Naive thymus-derived CD4-positive, alpha-beta T cell (primary cell): ENCODE measurements around the gene WWTR1. TPM values are rescaled to one million over a fixed set of nuclear protein-coding genes. Genes with fewer than 3 reads are reported as not detected.
A peak's percentile ranks its signal among the peaks of the same experiment; 100 is the strongest.

Experiments
- ATAC-seq: fragments of 150-1000 bp; cut with Tn5 transposase; 2 replicates; pipeline ENCODE4 v1.10.0; 2021; ENCODE audit warnings: mild to moderate bottlenecking, moderate library complexity
- CTCF ChIA-PET: fragments of 350-600 bp; sonication (Branson Sonifier 250); formaldehyde crosslinking; loops from one replicate; lab custom pipeline; 2021; ENCODE audit warnings: antibody characterized with exemption; lab: Charles Lee
- POLR2A ChIA-PET: fragments of 350-600 bp; sonication (Branson Sonifier 250); formaldehyde crosslinking; loops from one replicate; lab custom pipeline; 2021; ENCODE audit warnings: antibody characterized with exemption, inconsistent platforms; lab: Charles Lee
- DNase-seq, 9 donors: peaks; one replicate each; pipeline versions ENCODE4 v3.0.0 to v3.0.0-alpha.2; 2020 to 2022; ENCODE audit warnings: mixed read lengths in 1 of 9
- H3K27ac ChIP-seq: one replicate; pipeline ENCODE4 v1.7.0; 2013; ENCODE audit warnings: mild to moderate bottlenecking, low read depth, low read length, moderate library complexity
- H3K27me3 ChIP-seq, 2 donors: one replicate each; pipeline ENCODE4 v1.7.0; 2013; ENCODE audit warnings: low read length in 2 of 2, mild to moderate bottlenecking in 2 of 2, moderate library complexity in 2 of 2; ENCODE audit not compliant: control insufficient read depth in 2 of 2, insufficient read depth in 2 of 2
- H3K36me3 ChIP-seq, 3 experiments: 1 replicate in 2 of 3; 2 replicates in 1 of 3; pipeline ENCODE4 v1.7.0; 2013; ENCODE audit warnings: low read length in 3 of 3, mild to moderate bottlenecking in 3 of 3, moderate library complexity in 1 of 3; ENCODE audit not compliant: insufficient read depth in 3 of 3, control insufficient read depth in 2 of 3
- H3K4me1 ChIP-seq, 2 donors: one replicate each; pipeline ENCODE4 v1.7.0; 2013; ENCODE audit warnings: low read length in 2 of 2, mild to moderate bottlenecking in 2 of 2, moderate library complexity in 1 of 2; ENCODE audit not compliant: control insufficient read depth in 2 of 2, insufficient read depth in 2 of 2
- H3K4me3 ChIP-seq: 2 replicates; pipeline ENCODE4 v1.7.0; 2013; ENCODE audit warnings: mild to moderate bottlenecking, low read length
- H3K9me3 ChIP-seq, 3 experiments: 1 replicate in 2 of 3; 2 replicates in 1 of 3; pipeline ENCODE4 v1.7.0; 2013; ENCODE audit warnings: low read length in 3 of 3; ENCODE audit not compliant: control insufficient read depth in 2 of 3
- H3K27ac Mint-ChIP-seq, 9 donors: one replicate each; pipeline ENCODE4 v1.8.0; 2020 to 2022; ENCODE audit warnings: mixed read lengths in 9 of 9, mild to moderate bottlenecking in 8 of 9, moderate library complexity in 5 of 9, inconsistent platforms in 2 of 9
- H3K27me3 Mint-ChIP-seq, 5 donors: one replicate each; pipeline ENCODE4 v1.8.0; 2021 to 2022; ENCODE audit warnings: mixed read lengths in 5 of 5, mild to moderate bottlenecking in 1 of 5
- H3K36me3 Mint-ChIP-seq, 5 donors: one replicate each; pipeline ENCODE4 v1.8.0; 2020 to 2022; ENCODE audit warnings: mixed read lengths in 5 of 5, mild to moderate bottlenecking in 3 of 5, inconsistent platforms in 1 of 5
- H3K4me1 Mint-ChIP-seq, 7 donors: one replicate each; pipeline ENCODE4 v1.8.0; 2020 to 2022; ENCODE audit warnings: mixed read lengths in 7 of 7, mild to moderate bottlenecking in 3 of 7, inconsistent platforms in 1 of 7
- H3K4me3 Mint-ChIP-seq, 10 donors: one replicate each; pipeline ENCODE4 v1.8.0; 2020 to 2022; ENCODE audit warnings: mild to moderate bottlenecking in 10 of 10, mixed read lengths in 10 of 10, moderate library complexity in 6 of 10, inconsistent platforms in 2 of 10
- H3K9me3 Mint-ChIP-seq, 11 donors: one replicate each; pipeline ENCODE4 v1.8.0; 2020 to 2022; ENCODE audit warnings: mixed read lengths in 11 of 11, mild to moderate bottlenecking in 4 of 11, inconsistent platforms in 1 of 11, moderate library complexity in 1 of 11
- intact Hi-C, 2 donors: fragments of 100-400 bp; cut with micrococcal nuclease; formaldehyde crosslinking; loops; one replicate each; pipeline ENCODE4 v1.15.1; 2023
- polyA plus RNA-seq, 2 donors: library from polyadenylated mRNA; unstranded; fragments of 300-500 nt; fragmentation: Illumina TruSeq; gene quantifications; one replicate each; pipeline ENCODE4 v1.2.3, GENCODE V29; 2021
- total RNA-seq, 6 experiments: library from RNA in 5 of 6; stranded (reverse) in 5 of 6; gene quantifications; 1 replicate in 5 of 6; 2 replicates in 1 of 6; pipeline ENCODE4 v1.2.3 and lab custom pipeline; 2021 to 2026

WWTR1 gene
- total and polyA plus RNA-seq, 7 experiments from 2014 or later = 0.17 to 0.56 (median 0.31) TPM; not detected in 1

GRCh38 chr3:149701206-149701976, 43.6 kb upstream of the WWTR1 start:
- H3K27me3 Mint-ChIP-seq = peaks cover 0 to 2% (median 0%) of the 10 kb centered on the region in 5 donors
- Histone ChIP-seq H3K4me1 (peaks cover 0 to 3% of the 10 kb centered on the region in 2 donors), H3K4me3 (no peak overlapping the region), H3K27ac (no peak overlapping the region), H3K27me3 (no peaks in the 10 kb centered on the region), H3K9me3 (peaks cover 0 to 8% (median 0%) of the 10 kb centered on the region in 3 experiments), H3K36me3 (no peaks in the 10 kb centered on the region)
- POLR2A ChIA-PET = no interaction called here
- DNase-seq (no peak), ATAC-seq (peak; percentile 31)
- CTCF ChIA-PET = no interaction called here
- peaks cover 0 to 10% (median 5%) of the 10 kb centered on the region in 5 donors for H3K36me3 Mint-ChIP-seq
- peaks cover 0 to 22% (median 0%) of the 10 kb centered on the region in 7 donors for H3K4me1 Mint-ChIP-seq
- peaks cover 4 to 32% (median 19%) of the 10 kb centered on the region in 11 donors for H3K9me3 Mint-ChIP-seq
- peak overlapping the region in 1 of 10 donors; percentile 59 for H3K4me3 Mint-ChIP-seq
- peak overlapping the region in 1 of 9 donors; percentile 69 for H3K27ac Mint-ChIP-seq
- intact Hi-C loops = loop anchor here in 1 of 2 donors (5.0 kb wide), 1 partner anchor 44 kb away; the partner anchor contains the start of gene WWTR1

DNA sequence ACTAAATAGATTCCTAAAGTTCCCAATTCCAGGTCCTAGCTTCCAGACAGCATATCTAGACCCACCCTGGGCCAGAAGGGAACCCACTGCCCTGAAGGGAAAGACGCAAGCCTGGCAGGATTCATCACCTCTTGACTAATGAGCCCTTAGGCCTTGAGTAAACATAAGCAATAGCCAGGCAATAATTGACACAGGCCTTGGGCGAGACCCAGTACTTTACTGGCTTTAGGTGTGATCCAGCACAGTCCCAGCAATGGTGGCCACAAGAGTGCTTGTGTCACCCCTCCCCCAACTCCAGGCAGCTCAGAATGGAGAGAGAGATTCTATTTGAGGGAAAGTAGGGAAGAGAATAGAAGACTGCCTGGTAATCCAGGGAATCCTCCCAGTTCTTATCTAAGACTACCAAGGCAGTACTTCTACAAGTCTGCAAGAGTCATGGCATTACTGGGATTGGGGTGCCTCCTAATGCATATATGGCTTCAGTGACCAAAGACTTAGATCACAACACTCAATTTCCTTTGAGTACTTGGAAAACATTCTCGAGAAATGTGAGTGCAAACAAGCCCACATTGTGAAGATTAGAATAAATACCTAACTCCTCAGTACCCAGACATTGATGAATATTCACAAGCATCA, 30.4 kb upstream of the WWTR1 start:
- Histone ChIP-seq H3K4me1 (no peaks in the 10 kb centered on the region), H3K36me3 (no peaks in the 10 kb centered on the region), H3K27me3 (no peaks in the 10 kb centered on the region), H3K4me3 (no peak overlapping the region), H3K9me3 (no peaks in the 10 kb centered on the region), H3K27ac (no peak overlapping the region)
- Mint-ChIP-seq H3K36me3 (peaks cover 0 to 4% (median 3%) of the 10 kb centered on the region in 5 donors), H3K9me3 (peaks cover 0 to 27% (median 9%) of the 10 kb centered on the region in 11 donors), H3K4me1 (no peaks in the 10 kb centered on the region), H3K27ac (no peak overlapping the region), H3K27me3 (peaks cover 7 to 34% (median 25%) of the 10 kb centered on the region in 5 donors), H3K4me3 (no peak overlapping the region)
- ChIA-PET CTCF (no interaction called here), POLR2A (no interaction called here)
- intact Hi-C loops = no loop called here
- DNase-seq (no peak), ATAC-seq (no peak)

- CTCF ChIA-PET = no interaction called here
- Histone ChIP-seq H3K27me3 (no peaks in the 10 kb centered on the region), H3K36me3 (no peaks in the 10 kb centered on the region), H3K9me3 (no peaks in the 10 kb centered on the region), H3K4me1 (no peaks in the 10 kb centered on the region), H3K4me3 (no peak overlapping the region), H3K27ac (no peak overlapping the region)
- Mint-ChIP-seq H3K4me3 (no peak overlapping the region), H3K27me3 (peaks cover 13 to 36% (median 26%) of the 10 kb centered on the region in 5 donors), H3K27ac (no peak overlapping the region), H3K4me1 (no peaks in the 10 kb centered on the region), H3K36me3 (peaks cover 0 to 4% (median 3%) of the 10 kb centered on the region in 5 donors), H3K9me3 (peaks cover 0 to 24% (median 9%) of the 10 kb centered on the region in 11 donors)
- intact Hi-C loops = no loop called here
- DNase-seq (no peak), ATAC-seq (no peak)
- POLR2A ChIA-PET = no interaction called here
These were observed 29.2 kb upstream of the WWTR1 start for GRCh38 chr3:149686996-149687395.

DNA sequence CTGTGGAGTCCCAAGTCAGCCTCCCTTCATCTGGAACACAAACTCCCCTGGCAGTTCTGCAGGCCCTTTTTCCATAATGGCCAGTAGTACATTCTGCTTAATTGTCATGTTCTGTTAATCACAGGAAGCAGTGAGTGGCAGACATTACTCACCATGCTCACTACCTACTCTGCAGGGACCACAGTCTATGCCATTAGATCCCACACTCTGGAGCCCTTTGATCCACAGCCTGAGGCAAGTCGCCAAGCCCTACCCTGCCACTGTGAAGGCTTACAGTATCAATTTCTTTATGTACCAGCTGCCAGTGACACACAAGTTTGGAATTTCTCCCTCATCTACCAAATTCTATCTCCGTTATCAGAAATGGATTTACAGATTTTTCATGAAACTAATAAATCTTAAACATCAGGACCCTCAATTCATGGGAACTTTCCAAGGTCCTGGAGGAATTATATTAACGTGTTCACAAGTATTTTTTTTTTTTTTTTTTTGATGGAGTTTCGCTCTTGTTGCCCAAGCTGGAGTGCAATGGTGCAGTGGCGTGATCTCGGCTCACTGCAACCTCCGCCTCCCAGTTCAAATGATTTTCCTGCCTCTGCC, 20.6 kb upstream of the WWTR1 start:
- intact Hi-C loops = no loop called here
- no peaks in the 10 kb centered on the region for H3K9me3 ChIP-seq
- Mint-ChIP-seq H3K9me3 (peaks cover 0 to 3% (median 0%) of the 10 kb centered on the region in 11 donors), H3K36me3 (peaks cover 0 to 3% (median 0%) of the 10 kb centered on the region in 5 donors), H3K4me3 (no peak overlapping the region), H3K27me3 (peaks cover 4 to 26% (median 9%) of the 10 kb centered on the region in 5 donors), H3K4me1 (peaks cover 0 to 3% (median 0%) of the 10 kb centered on the region in 7 donors), H3K27ac (no peak overlapping the region)
- H3K4me3 ChIP-seq = no peak overlapping the region
- H3K36me3 ChIP-seq = no peaks in the 10 kb centered on the region
- ATAC-seq = no peak
- no peak for DNase-seq
- H3K27me3 ChIP-seq = no peaks in the 10 kb centered on the region
- no peaks in the 10 kb centered on the region for H3K4me1 ChIP-seq
- no peak overlapping the region for H3K27ac ChIP-seq
- ChIA-PET POLR2A (no interaction called here), CTCF (no interaction called here)

- Histone ChIP-seq H3K27me3 (no peaks in the 10 kb centered on the region), H3K4me3 (no peak overlapping the region), H3K4me1 (no peaks in the 10 kb centered on the region), H3K27ac (no peak overlapping the region), H3K9me3 (no peaks in the 10 kb centered on the region), H3K36me3 (no peaks in the 10 kb centered on the region)
- H3K9me3 Mint-ChIP-seq = peaks cover 0 to 3% (median 0%) of the 10 kb centered on the region in 11 donors
- peaks cover 0 to 23% (median 5%) of the 10 kb centered on the region in 5 donors for H3K27me3 Mint-ChIP-seq
- DNase-seq (no peak), ATAC-seq (no peak)
- no peak overlapping the region for H3K27ac Mint-ChIP-seq
- H3K4me1 Mint-ChIP-seq = peaks cover 0 to 2% (median 0%) of the 10 kb centered on the region in 7 donors
- peaks cover 0 to 3% (median 0%) of the 10 kb centered on the region in 5 donors for H3K36me3 Mint-ChIP-seq
- H3K4me3 Mint-ChIP-seq = no peak overlapping the region
- intact Hi-C loops = no loop called here
- ChIA-PET POLR2A (no interaction called here), CTCF (no interaction called here)
These were observed 15.6 kb upstream of the WWTR1 start for GRCh38 chr3:149673393-149673792.

DNA sequence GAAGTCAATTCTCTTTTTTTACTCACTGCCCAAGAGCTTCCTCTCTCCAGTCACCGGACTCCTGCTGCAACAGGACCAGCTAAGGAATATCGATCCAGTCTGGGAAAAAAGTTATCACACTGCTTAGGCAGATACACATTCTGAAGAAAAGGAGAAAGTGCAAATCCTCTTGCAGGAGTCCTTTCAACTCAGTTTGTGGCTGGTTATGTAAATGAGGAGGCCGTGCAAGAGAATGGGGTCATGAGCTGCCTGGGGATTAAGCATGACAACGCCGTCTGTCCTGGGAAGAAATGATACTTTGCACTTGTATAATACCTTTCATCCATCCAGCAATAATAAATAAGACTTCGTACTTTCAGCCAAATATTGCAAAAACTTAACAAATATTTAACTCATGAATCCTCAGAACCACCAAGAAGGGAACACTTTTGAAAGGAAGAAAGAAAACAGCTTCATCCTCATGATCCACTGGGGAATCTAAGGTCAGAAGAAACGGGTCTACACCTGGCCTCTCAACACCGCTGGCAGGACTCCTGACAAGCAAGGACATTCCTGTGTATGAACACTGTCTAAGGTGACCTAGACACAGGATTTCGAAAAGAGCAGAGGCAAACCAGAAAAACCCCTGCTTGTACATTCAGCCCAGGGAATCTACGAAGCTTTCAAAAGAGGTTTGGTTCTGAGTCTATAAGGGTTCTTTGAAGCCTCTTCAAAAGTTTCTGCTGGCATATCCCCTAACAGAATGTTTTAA, 13.1 kb upstream of the WWTR1 start:
- peaks cover 12 to 29% (median 16%) of the 10 kb centered on the region in 5 donors for H3K27me3 Mint-ChIP-seq
- H3K4me3 Mint-ChIP-seq = no peak overlapping the region
- ChIA-PET CTCF (no interaction called here), POLR2A (no interaction called here)
- Histone ChIP-seq H3K4me3 (no peak overlapping the region), H3K4me1 (no peaks in the 10 kb centered on the region), H3K9me3 (no peaks in the 10 kb centered on the region), H3K36me3 (no peaks in the 10 kb centered on the region), H3K27me3 (no peaks in the 10 kb centered on the region), H3K27ac (no peak overlapping the region)
- ATAC-seq = no peak
- DNase-seq = no peak
- peaks cover 0 to 3% (median 0%) of the 10 kb centered on the region in 5 donors for H3K36me3 Mint-ChIP-seq
- H3K9me3 Mint-ChIP-seq = peaks cover 0 to 3% (median 0%) of the 10 kb centered on the region in 11 donors
- no peak overlapping the region for H3K27ac Mint-ChIP-seq
- intact Hi-C loops = no loop called here
- H3K4me1 Mint-ChIP-seq = peaks cover 0 to 1% (median 0%) of the 10 kb centered on the region in 7 donors
